ENCODE data around the gene SEC61B. TPM values are rescaled to one million over a fixed set of nuclear protein-coding genes. Genes with fewer than 3 reads are reported as not detected.

SEC61B gene
- total and polyA plus RNA-seq, 10 of the 15 experiments (the other 5 are each of a cell fraction or from before 2014, with no cell fraction given): 108 to 747 (median 301) TPM

DNA sequence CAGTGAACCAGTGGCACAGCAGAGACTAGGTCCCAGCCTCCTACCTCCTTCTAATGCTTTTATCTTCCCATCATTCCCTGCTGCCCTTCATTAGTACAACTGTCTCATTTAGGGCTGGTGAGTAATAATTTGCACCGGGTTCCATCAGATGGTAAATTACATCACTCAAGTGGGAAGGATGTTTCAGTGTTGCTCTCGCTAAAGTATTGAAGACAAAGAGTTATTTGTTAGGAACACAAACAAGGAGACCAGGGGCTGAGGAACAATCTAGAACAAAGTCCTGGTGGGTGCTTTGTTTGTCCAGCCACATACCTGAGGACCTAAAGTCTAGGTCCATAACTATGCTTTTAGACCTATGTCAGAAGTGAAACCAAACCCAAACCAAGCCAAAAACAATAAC, 52.4 kb downstream of the SEC61B start (continued):
- TF ChIP-seq MEF2B (IDR thresholded peaks at IDR 0.05; ENCODE audit: partially characterized antibody, poor library complexity, severe bottlenecking) (no peak), ATF7 (IDR thresholded peaks at IDR 0.05; ENCODE audit: low read depth) (peak; percentile 47; the same call in 1 of the 2 replicates), ZNF622 (IDR thresholded peaks at IDR 0.05) (no peak), MYB (IDR thresholded peaks at IDR 0.05; ENCODE audit: borderline replicate concordance, low read depth, low read length) (no peak), ZNF24 (IDR thresholded peaks at IDR 0.05) (0 out of 2 replicates have a peak, but pooled peaks have one; percentile 37), KDM1A (IDR thresholded peaks at IDR 0.05; ENCODE audit: borderline replicate concordance) (no peak), TCF3 (IDR thresholded peaks at IDR 0.05; ENCODE audit: borderline replicate concordance, insufficient read depth, low read depth, low read length) (no peak), EED (IDR thresholded peaks at IDR 0.05; ENCODE audit: low read depth) (0 out of 2 replicates have a peak, but pooled peaks have one; percentile 32), NFIC (IDR thresholded peaks at IDR 0.05; ENCODE audit: low read depth, low read length) (peak; percentile 27; the same call in 1 of the 2 replicates), EZH2 (IDR thresholded peaks at IDR 0.05; ENCODE audit: borderline replicate concordance, control insufficient read depth, low read depth, low read length) (no peak), SUPT20H (IDR thresholded peaks at IDR 0.05; ENCODE audit: borderline replicate concordance, control insufficient read depth, low read depth, low read length) (no peak), RCOR1 (conservative IDR thresholded peaks at IDR 0.05; ENCODE audit: low read depth, low read length) (no peak), ZZZ3 (IDR thresholded peaks at IDR 0.05; ENCODE audit: control insufficient read depth, insufficient read length, low read depth) (no peak)

Small RNA genes within 50 kb of the gene (small RNA-seq; reads per million reads assigned to genes)
- not detected for gene RN7SL794P

Other genes starting within 250 kb of the SEC61B start
- 16.9 and 21.1 TPM in 2 replicates for gene TGFBR1, start 117.2 kb upstream of the SEC61B start, total RNA-seq (2014; rRNA removed)
- 19.6 and 20.8 TPM in 2 replicates for gene TGFBR1, start 117.2 kb upstream of the SEC61B start, total RNA-seq (2014; rRNA removed; fragmentation: Illumina TruSeq; extraction: Trizol)
- 26.6 and 27.2 TPM in 2 replicates for gene TGFBR1, start 117.2 kb upstream of the SEC61B start, total RNA-seq (2021)
- 16.6 and 23.8 TPM in 2 replicates for gene TGFBR1, start 117.2 kb upstream of the SEC61B start, polyA plus RNA-seq (2011; rRNA removed)
- 13.6 and 17.5 TPM in 2 replicates for gene TGFBR1, start 117.2 kb upstream of the SEC61B start, polyA plus RNA-seq (2014; fragmentation: Illumina TruSeq; extraction: Trizol)
- gene TGFBR1, start 117.2 kb upstream of the SEC61B start, polyA plus RNA-seq (2014; fragmentation: Nextera tagmentation; extraction: Ambion mirVana): 10 to 100 TPM in 1 of 2 experiments, 1 to 10 TPM in 1; 5.7 to 19.6 TPM
- gene TGFBR1, start 117.2 kb upstream of the SEC61B start, polyA plus RNA-seq (2014; rRNA removed): 8.5 and 10.9 TPM in 2 replicates
- gene TGFBR1, start 117.2 kb upstream of the SEC61B start, polyA plus RNA-seq (2016; fragmentation: Nextera tagmentation; extraction: Ambion mirVana): 10 to 100 TPM in 1 of 2 experiments, 1 to 10 TPM in 1; 2.9 to 16.6 TPM
- 43.0 and 45.2 TPM in 2 replicates for gene ALG2, start 340 bp upstream of the SEC61B start, total RNA-seq (2014; rRNA removed)
- 34.6 and 34.9 TPM in 2 replicates for gene ALG2, start 340 bp upstream of the SEC61B start, total RNA-seq (2014; rRNA removed; fragmentation: Illumina TruSeq; extraction: Trizol)
- 31.7 and 33.0 TPM in 2 replicates for gene ALG2, start 340 bp upstream of the SEC61B start, total RNA-seq (2021)
- gene ALG2, start 340 bp upstream of the SEC61B start, polyA plus RNA-seq (2011; rRNA removed): 44.7 and 56.1 TPM in 2 replicates
- 40.9 and 53.2 TPM in 2 replicates for gene ALG2, start 340 bp upstream of the SEC61B start, polyA plus RNA-seq (2014; fragmentation: Illumina TruSeq; extraction: Trizol)
- gene ALG2, start 340 bp upstream of the SEC61B start, polyA plus RNA-seq (2014; fragmentation: Nextera tagmentation; extraction: Ambion mirVana): 10 to 100 TPM in 1 of 2 experiments, 1 to 10 TPM in 1; 8.8 to 17.8 TPM
- gene ALG2, start 340 bp upstream of the SEC61B start, polyA plus RNA-seq (2014; rRNA removed): 36.3 and 37.2 TPM in 2 replicates
- gene ALG2, start 340 bp upstream of the SEC61B start, polyA plus RNA-seq (2016; fragmentation: Nextera tagmentation; extraction: Ambion mirVana): 10 to 100 TPM; 50.8 to 52.5 TPM

Data from GM12878 (cell line).